ENCODE measurements around the gene GPR63.

- TF ChIP-seq CTCF (IDR thresholded peaks at IDR 0.05) = no peak
- TF ChIP-seq EZH2phosphoT487 (IDR thresholded peaks at IDR 0.05) = no peak
- no peak for TF ChIP-seq EZH2 (IDR thresholded peaks at IDR 0.05)
These were observed 41.8 kb downstream of the GPR63 start for GRCh38 chr6:96795481-96795880.
